Keratinocyte (primary cell): ENCODE measurements around the gene TMEM52B.

Experiments used
- CTCF ChIP-seq, 3 experiments: IDR thresholded peaks in 1 of 3; conservative IDR thresholded peaks in 1 of 3; optimal IDR thresholded peaks in 1 of 3; 2 replicates in 2 of 3; 3 replicates in 1 of 3; pipeline versions ENCODE3 to v1.5.1; 2011; ENCODE audit warnings: low read length in 3 of 3, mild to moderate bottlenecking in 3 of 3, moderate library complexity in 2 of 3, control low read depth in 1 of 3, inconsistent platforms in 1 of 3; ENCODE audit not compliant: insufficient read depth in 2 of 3; ENCODE audit errors: extremely low read depth in 1 of 3
- EZH2 ChIP-seq: IDR thresholded peaks from one replicate; pipeline ENCODE4 v1.6.1; 2012; ENCODE audit warnings: inconsistent platforms, mild to moderate bottlenecking, low read length, moderate library complexity

DNA sequence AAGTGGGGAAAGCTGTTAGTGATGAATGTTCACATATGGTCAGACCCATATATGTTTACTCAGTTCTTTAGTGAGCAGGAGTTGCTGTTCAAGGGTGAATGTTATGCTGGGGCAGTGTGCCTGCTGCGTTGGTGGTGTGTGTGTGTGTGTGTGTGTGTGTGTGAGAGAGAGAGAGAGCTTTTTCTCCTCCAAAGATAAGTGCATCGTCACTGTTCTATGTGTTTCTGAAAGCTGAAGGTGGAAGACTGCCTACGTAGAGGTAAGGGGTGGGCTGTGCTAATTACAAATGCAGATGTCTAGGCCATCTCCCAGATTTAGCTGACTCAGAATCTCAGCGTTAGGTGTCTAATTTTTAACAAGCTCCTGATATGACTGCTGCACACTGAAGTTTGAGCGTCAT lies 44.4 kb downstream of the TMEM52B start:
- TF ChIP-seq CTCF (optimal IDR thresholded peaks at IDR 0.05 in 1 of 3, IDR thresholded peaks at IDR 0.05 in 1 of 3, conservative IDR thresholded peaks at IDR 0.05 in 1 of 3; ENCODE audit: extremely low read depth in 1 of 3, insufficient read depth in 2 of 3, low read length in 3 of 3) = no peak
- no peak for TF ChIP-seq EZH2
